WTC11 (cell line): Measurements from ENCODE around the gene SCN3A. TPM values are rescaled to one million over a fixed set of nuclear protein-coding genes. Genes with fewer than 3 reads are reported as not detected.
A peak's percentile ranks its signal among the peaks of the same experiment; 100 is the strongest.

Experiments used
- ATAC-seq: fragments of 200-7000 bp; cut with Tn5 transposase; 2 replicates; pipeline ENCODE4 v1.10.0; 2021; ENCODE audit warnings: mild to moderate bottlenecking, moderate library complexity
- CTCF ChIA-PET: fragments of 300-600 bp; sonication (Branson Sonifier 250); formaldehyde crosslinking; loops from one replicate; lab custom pipeline; 2021; ENCODE audit warnings: antibody characterized with exemption; lab: Charles Lee
- POLR2A ChIA-PET: fragments of 350-600 bp; sonication (Branson Sonifier 250); formaldehyde crosslinking; loops from one replicate; lab custom pipeline; 2021; ENCODE audit warnings: antibody characterized with exemption; lab: Charles Lee
- DNase-seq: peaks from one replicate; pipeline ENCODE4 v3.0.0; 2021; ENCODE audit warnings: low spot score
- H3K27ac Mint-ChIP-seq: 2 replicates; pipeline ENCODE4 v1.8.0; 2021; ENCODE audit warnings: mixed read lengths
- H3K27me3 Mint-ChIP-seq: 2 replicates; pipeline ENCODE4 v1.8.0; 2021; ENCODE audit warnings: low read depth, mild to moderate bottlenecking, moderate library complexity, mixed read lengths
- H3K36me3 Mint-ChIP-seq: 2 replicates; pipeline ENCODE4 v1.8.0; 2021; ENCODE audit warnings: mixed read lengths
- H3K4me1 Mint-ChIP-seq: 2 replicates; pipeline ENCODE4 v1.8.0; 2022; ENCODE audit warnings: mixed read lengths
- H3K4me3 Mint-ChIP-seq: 2 replicates; pipeline ENCODE4 v1.8.0; 2021; ENCODE audit warnings: mild to moderate bottlenecking, moderate library complexity, mixed read lengths
- H3K9me3 Mint-ChIP-seq: 2 replicates; pipeline ENCODE4 v1.8.0; 2021; ENCODE audit warnings: mixed read lengths
- AFF4 ChIP-seq: sonication (generic); formaldehyde crosslinking; IDR thresholded peaks from 2 replicates; pipeline ENCODE4 v1.8.1; 2023; ENCODE audit warnings: mild to moderate bottlenecking, missing genetic modification reagents, borderline replicate concordance
- ATF3 ChIP-seq: sonication (generic); formaldehyde crosslinking; conservative IDR thresholded peaks from 2 replicates; pipeline ENCODE4 v1.8.1; 2022; ENCODE audit warnings: mild to moderate bottlenecking, missing genetic modification reagents
- E2F1 ChIP-seq: sonication (generic); formaldehyde crosslinking; IDR thresholded peaks from 2 replicates; pipeline ENCODE4 v1.8.0; 2022; ENCODE audit warnings: mild to moderate bottlenecking, missing genetic modification reagents
- ESRRA ChIP-seq: sonication (generic); formaldehyde crosslinking; IDR thresholded peaks from 2 replicates; pipeline ENCODE4 v1.8.1; 2022; ENCODE audit warnings: mild to moderate bottlenecking, missing genetic modification reagents, borderline replicate concordance
- GRHL2 ChIP-seq: fragments of 250-450 bp; sonication (Bioruptor Pico); IDR thresholded peaks from 2 replicates; pipeline ENCODE4 v1.8.0; 2022; ENCODE audit warnings: mild to moderate bottlenecking, moderate library complexity; ENCODE audit not compliant: insufficient replicate concordance, severe bottlenecking
- HMGA2 ChIP-seq: fragments of 250-450 bp; sonication (Bioruptor Pico); IDR thresholded peaks from 2 replicates; pipeline ENCODE4 v1.4.0; 2021; ENCODE audit warnings: mild to moderate bottlenecking, moderate library complexity
- JUN ChIP-seq: sonication (generic); formaldehyde crosslinking; IDR thresholded peaks from 2 replicates; pipeline ENCODE4 v1.8.0; 2023; ENCODE audit warnings: mild to moderate bottlenecking, missing genetic modification reagents
- KAT7 ChIP-seq: sonication (generic); formaldehyde crosslinking; IDR thresholded peaks from 2 replicates; pipeline ENCODE4 v1.8.1; 2023; ENCODE audit warnings: missing genetic modification reagents, mild to moderate bottlenecking, borderline replicate concordance
- NFATC4 ChIP-seq: fragments of 250-450 bp; sonication (Bioruptor Pico); IDR thresholded peaks from 2 replicates; pipeline ENCODE4 v1.9.0; 2021; ENCODE audit warnings: mild to moderate bottlenecking
- NFE2L1 ChIP-seq: sonication (generic); formaldehyde crosslinking; IDR thresholded peaks from 2 replicates; pipeline ENCODE4 v1.8.1; 2023; ENCODE audit warnings: missing genetic modification reagents
- NR3C1 ChIP-seq: sonication (generic); formaldehyde crosslinking; conservative IDR thresholded peaks from 2 replicates; pipeline ENCODE4 v1.8.1; 2023; ENCODE audit warnings: low read depth, mild to moderate bottlenecking, missing genetic modification reagents
- RELA ChIP-seq: sonication (generic); formaldehyde crosslinking; IDR thresholded peaks from 2 replicates; pipeline ENCODE4 v1.8.1; 2022; ENCODE audit warnings: missing genetic modification reagents, mild to moderate bottlenecking, borderline replicate concordance
- TCF7 ChIP-seq: sonication (generic); formaldehyde crosslinking; IDR thresholded peaks from 2 replicates; pipeline ENCODE4 v1.8.0; 2022; ENCODE audit warnings: mild to moderate bottlenecking, low read depth, missing genetic modification reagents, moderate library complexity
- TEAD1 ChIP-seq: sonication (generic); formaldehyde crosslinking; IDR thresholded peaks from 2 replicates; pipeline ENCODE4 v1.8.0; 2022; ENCODE audit warnings: mild to moderate bottlenecking, missing genetic modification reagents
- ZBTB43 ChIP-seq: sonication (generic); formaldehyde crosslinking; IDR thresholded peaks from 2 replicates; pipeline ENCODE4 v1.8.1; 2023; ENCODE audit warnings: mild to moderate bottlenecking, missing genetic modification reagents
- ZNF121 ChIP-seq: sonication (generic); formaldehyde crosslinking; IDR thresholded peaks from 2 replicates; pipeline ENCODE4 v1.8.0; 2023; ENCODE audit warnings: missing genetic modification reagents
- ZNF317 ChIP-seq: sonication (generic); formaldehyde crosslinking; IDR thresholded peaks from 2 replicates; pipeline ENCODE4 v1.8.1; 2023; ENCODE audit warnings: low read depth, mild to moderate bottlenecking, moderate library complexity, missing genetic modification reagents, borderline replicate concordance
- ZNF396 ChIP-seq: fragments of 250-450 bp; sonication (Bioruptor Pico); IDR thresholded peaks from 2 replicates; pipeline ENCODE4 v1.8.0; 2021; ENCODE audit warnings: mild to moderate bottlenecking, moderate library complexity, borderline replicate concordance
- ZNF423 ChIP-seq: fragments of 250-450 bp; sonication (Bioruptor Pico); IDR thresholded peaks from 2 replicates; pipeline ENCODE4 v2.1.2; 2022; ENCODE audit warnings: mild to moderate bottlenecking, moderate library complexity
- total RNA-seq: library from RNA; stranded (reverse); gene quantifications from 3 replicates; pipeline ENCODE4 v1.2.3, GENCODE V29; 2021
- TF ChIP-seq, protein P1 (sequence below): fragments of 250-450 bp; sonication (Bioruptor Pico); IDR thresholded peaks from 2 replicates; pipeline ENCODE4 v1.8.0; 2021; ENCODE audit warnings: mild to moderate bottlenecking
- TF ChIP-seq, protein P2 (sequence below): sonication (generic); formaldehyde crosslinking; IDR thresholded peaks from 2 replicates; pipeline ENCODE4 v1.8.1; 2022; ENCODE audit warnings: mild to moderate bottlenecking, missing genetic modification reagents, moderate library complexity, borderline replicate concordance
- TF ChIP-seq, protein P3 (sequence below): sonication (generic); formaldehyde crosslinking; IDR thresholded peaks from 2 replicates; pipeline ENCODE4 v1.8.1; 2023; ENCODE audit warnings: mild to moderate bottlenecking, missing genetic modification reagents, moderate library complexity
- TF ChIP-seq, protein P4 (sequence below): fragments of 250-450 bp; sonication (Bioruptor Pico); IDR thresholded peaks from 2 replicates; pipeline ENCODE4 v1.9.0; 2021; ENCODE audit warnings: moderate library complexity, mild to moderate bottlenecking, inconsistent platforms, borderline replicate concordance

Gene SCN3A
- total RNA-seq, 1 experiment from 2014 or later = 0.04 TPM

- Mint-ChIP-seq H3K36me3 (no peaks in the 10 kb centered on the region), H3K9me3 (no peaks in the 10 kb centered on the region), H3K4me3 (no peak overlapping the region), H3K27me3 (no peaks in the 10 kb centered on the region), H3K4me1 (no peaks in the 10 kb centered on the region), H3K27ac (no peak overlapping the region)
- ATAC-seq (peak; percentile 62; the same call in 1 of the 2 replicates), DNase-seq (no peak)
- ChIA-PET CTCF (interaction anchor here (0.5 to 2.3 kb wide), 5 partner anchors 12 to 175 kb away, joined by 3 to 17 read pairs (median 6); partner anchors contain the start of gene SCN3A), POLR2A (no interaction called here)
- TF ChIP-seq ATF3 (CRISPR knock-in tag) (no peak), RELA (CRISPR knock-in tag) (no peak), AFF4 (CRISPR knock-in tag) (no peak), TEAD1 (CRISPR knock-in tag) (no peak), NFATC4 (CRISPR knock-in tag) (no peak), ZBTB43 (no peak), ZNF396 (no peak)
- TF ChIP-seq, protein P1, sequence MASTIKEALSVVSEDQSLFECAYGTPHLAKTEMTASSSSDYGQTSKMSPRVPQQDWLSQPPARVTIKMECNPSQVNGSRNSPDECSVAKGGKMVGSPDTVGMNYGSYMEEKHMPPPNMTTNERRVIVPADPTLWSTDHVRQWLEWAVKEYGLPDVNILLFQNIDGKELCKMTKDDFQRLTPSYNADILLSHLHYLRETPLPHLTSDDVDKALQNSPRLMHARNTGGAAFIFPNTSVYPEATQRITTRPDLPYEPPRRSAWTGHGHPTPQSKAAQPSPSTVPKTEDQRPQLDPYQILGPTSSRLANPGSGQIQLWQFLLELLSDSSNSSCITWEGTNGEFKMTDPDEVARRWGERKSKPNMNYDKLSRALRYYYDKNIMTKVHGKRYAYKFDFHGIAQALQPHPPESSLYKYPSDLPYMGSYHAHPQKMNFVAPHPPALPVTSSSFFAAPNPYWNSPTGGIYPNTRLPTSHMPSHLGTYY (CRISPR knock-in tag) = no peak
- TF ChIP-seq, protein P2, sequence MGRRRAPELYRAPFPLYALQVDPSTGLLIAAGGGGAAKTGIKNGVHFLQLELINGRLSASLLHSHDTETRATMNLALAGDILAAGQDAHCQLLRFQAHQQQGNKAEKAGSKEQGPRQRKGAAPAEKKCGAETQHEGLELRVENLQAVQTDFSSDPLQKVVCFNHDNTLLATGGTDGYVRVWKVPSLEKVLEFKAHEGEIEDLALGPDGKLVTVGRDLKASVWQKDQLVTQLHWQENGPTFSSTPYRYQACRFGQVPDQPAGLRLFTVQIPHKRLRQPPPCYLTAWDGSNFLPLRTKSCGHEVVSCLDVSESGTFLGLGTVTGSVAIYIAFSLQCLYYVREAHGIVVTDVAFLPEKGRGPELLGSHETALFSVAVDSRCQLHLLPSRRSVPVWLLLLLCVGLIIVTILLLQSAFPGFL (CRISPR knock-in tag) = no peak
- TF ChIP-seq, protein P3, sequence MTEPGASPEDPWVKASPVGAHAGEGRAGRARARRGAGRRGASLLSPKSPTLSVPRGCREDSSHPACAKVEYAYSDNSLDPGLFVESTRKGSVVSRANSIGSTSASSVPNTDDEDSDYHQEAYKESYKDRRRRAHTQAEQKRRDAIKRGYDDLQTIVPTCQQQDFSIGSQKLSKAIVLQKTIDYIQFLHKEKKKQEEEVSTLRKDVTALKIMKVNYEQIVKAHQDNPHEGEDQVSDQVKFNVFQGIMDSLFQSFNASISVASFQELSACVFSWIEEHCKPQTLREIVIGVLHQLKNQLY (CRISPR knock-in tag) = no peak
- TF ChIP-seq, protein P4, sequence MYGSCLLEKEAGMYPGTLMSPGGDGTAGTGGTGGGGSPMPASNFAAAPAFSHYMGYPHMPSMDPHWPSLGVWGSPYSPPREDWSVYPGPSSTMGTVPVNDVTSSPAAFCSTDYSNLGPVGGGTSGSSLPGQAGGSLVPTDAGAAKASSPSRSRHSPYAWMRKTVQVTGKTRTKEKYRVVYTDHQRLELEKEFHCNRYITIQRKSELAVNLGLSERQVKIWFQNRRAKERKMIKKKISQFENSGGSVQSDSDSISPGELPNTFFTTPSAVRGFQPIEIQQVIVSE = no peak
These were observed 12.6 kb downstream of the SCN3A start for GRCh38 chr2:165191096-165191728.

GRCh38 chr2:165185633-165186032 is 18.2 kb downstream of the SCN3A start:
- H3K27ac Mint-ChIP-seq = no peak overlapping the region
- H3K27me3 Mint-ChIP-seq = no peaks in the 10 kb centered on the region
- CTCF ChIA-PET = interaction anchor here (2.1 kb wide), 1 partner anchor 18 kb away, joined by 11 read pairs; the partner anchor contains the start of gene SCN3A
- POLR2A ChIA-PET = no interaction called here
- no peaks in the 10 kb centered on the region for H3K9me3 Mint-ChIP-seq
- H3K4me3 Mint-ChIP-seq = no peak overlapping the region
- DNase-seq = no peak
- no peak for ATAC-seq
- no peaks in the 10 kb centered on the region for H3K36me3 Mint-ChIP-seq
- H3K4me1 Mint-ChIP-seq = no peaks in the 10 kb centered on the region
- TF ChIP-seq ESRRA (CRISPR knock-in tag) (no peak), HMGA2 (CRISPR knock-in tag) (no peak), ZNF423 (CRISPR knock-in tag) (no peak), KAT7 (CRISPR knock-in tag) (no peak), ZNF317 (no peak), NR3C1 (CRISPR knock-in tag) (no peak), E2F1 (no peak), TCF7 (CRISPR knock-in tag) (no peak), ZNF121 (CRISPR knock-in tag) (no peak), GRHL2 (CRISPR knock-in tag) (no peak), JUN (no peak), NFATC4 (CRISPR knock-in tag) (no peak), NFE2L1 (CRISPR knock-in tag) (no peak)
- TF ChIP-seq, protein P2 (CRISPR knock-in tag) = no peak
